D721Med (cell line): ENCODE results near the gene ZNHIT3.

Experiments used
- DNase-seq: peaks from one replicate; pipeline ENCODE4 v3.0.0; 2011; ENCODE audit warnings: low spot score; ENCODE audit not compliant: insufficient read length
- FAIRE-seq: peaks from 2 replicates; lab custom pipeline; 2011; peaks lifted over from hg19 to GRCh38; lab: Jason Lieb, UNC
- CTCF ChIP-seq: IDR thresholded peaks from 2 replicates; pipeline ENCODE4 v1.5.1; 2012; ENCODE audit warnings: mild to moderate bottlenecking, control low read depth; ENCODE audit not compliant: insufficient read depth; ENCODE audit errors: missing control alignments

ZNHIT3 gene

GRCh38 chr17:36485805-36486203 lies 677 bp upstream of the ZNHIT3 start:
- FAIRE-seq (no peak), DNase-seq (no peak)
- no peak for TF ChIP-seq CTCF

GRCh38 chr17:36493956-36494355 lies 7.5 kb downstream of the ZNHIT3 start:
- no peak for FAIRE-seq
- no peak for TF ChIP-seq CTCF
- DNase-seq: no peak

DNA sequence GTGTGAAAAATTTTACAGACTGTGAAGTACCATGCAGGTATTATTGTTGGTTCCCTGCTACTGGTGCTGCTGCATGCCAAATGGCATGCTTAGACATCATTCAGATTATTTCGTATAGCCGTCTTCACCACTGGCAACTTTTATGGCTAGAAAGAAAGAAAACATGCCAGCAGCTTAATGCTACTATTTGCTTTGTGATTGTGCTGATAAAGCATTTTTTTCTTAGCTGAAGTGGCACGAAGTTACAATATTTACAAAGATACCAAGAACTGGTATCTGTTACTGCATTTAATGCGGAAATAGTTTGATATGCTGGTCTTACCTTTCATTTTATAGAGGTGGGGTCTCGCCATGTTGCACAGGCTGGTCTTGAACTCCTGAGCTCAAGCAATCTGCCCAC lies 8.2 kb downstream of the ZNHIT3 start:
- DNase-seq (no peak), FAIRE-seq (no peak)
- no peak for TF ChIP-seq CTCF

- TF ChIP-seq CTCF: no peak
- DNase-seq: no peak
- FAIRE-seq: no peak
These were observed 8.6 kb downstream of the ZNHIT3 start for GRCh38 chr17:36495076-36495578.

DNA sequence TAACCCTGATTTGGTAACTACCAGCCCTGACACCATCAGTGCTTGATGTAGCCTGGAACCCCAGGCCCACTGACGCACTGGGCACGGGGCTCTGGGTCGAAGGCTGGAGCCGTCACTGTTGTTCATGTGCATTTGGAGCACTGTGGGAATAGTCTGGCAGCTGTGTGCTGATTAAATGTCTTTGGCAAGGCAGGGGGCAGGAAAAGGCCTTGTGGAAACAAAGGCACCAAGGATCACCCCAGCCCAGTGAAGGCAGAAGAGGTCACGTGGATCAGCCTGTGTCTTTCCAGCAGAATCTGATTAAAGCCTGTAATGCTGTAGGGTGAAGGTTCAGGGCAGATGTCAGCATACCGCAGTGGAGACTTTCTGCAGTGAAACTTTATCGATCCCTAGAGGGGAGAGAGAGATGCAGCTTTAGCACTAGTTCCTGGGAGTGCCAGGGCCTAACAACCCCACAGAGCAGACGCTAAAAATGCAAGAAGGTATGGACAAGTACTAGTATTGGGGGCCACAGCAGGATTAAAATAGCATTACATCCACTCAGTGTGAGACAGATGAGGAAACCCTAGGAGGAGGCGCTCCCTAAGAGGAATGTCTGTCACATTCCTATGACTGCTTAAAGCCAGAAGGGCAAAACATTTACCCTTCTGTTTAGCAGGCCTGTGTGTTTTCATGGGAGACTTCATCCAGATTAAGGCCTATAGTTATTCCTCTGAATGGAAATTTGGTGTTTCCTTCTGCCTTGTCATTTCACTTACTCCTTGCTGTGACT lies 9.7 kb downstream of the ZNHIT3 start:
- FAIRE-seq (no peak), DNase-seq (no peak)
- TF ChIP-seq CTCF: no peak

DNA sequence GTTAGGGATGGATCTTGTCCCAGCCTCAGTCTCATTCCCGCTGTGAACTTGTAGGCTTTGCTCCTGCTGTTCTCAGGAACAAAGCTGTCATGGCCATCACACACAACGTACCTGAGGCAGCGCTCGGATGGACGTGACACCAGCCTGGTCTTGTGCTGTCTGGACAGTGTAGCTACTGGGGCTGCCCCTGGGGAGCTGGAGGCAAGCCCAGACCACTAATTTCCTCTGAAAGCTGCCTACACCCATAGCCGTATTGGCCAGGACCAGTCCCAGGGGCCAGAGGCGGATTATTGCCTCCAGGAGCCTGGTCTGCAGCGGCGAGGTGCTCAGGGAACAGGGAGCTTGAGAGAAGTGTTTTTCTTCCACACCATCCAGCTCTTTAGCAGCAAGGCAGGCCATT lies 11.7 kb downstream of the ZNHIT3 start:
- TF ChIP-seq CTCF: no peak
- FAIRE-seq: no peak
- no peak for DNase-seq
